Neural crest cell (in vitro differentiated cells): ENCODE data around the gene DNAAF2. TPM values are rescaled to one million over a fixed set of nuclear protein-coding genes. Genes with fewer than 3 reads are reported as not detected.

Source experiments
- DNase-seq: peaks from one replicate; pipeline ENCODE4 v3.0.0; 2021; ENCODE audit warnings: low read depth, mixed read lengths, low spot score
- H3K27ac Mint-ChIP-seq: one replicate; pipeline ENCODE4 v1.8.0; 2021; ENCODE audit warnings: mild to moderate bottlenecking, mixed read lengths; ENCODE audit not compliant: unreplicated experiment
- H3K27me3 Mint-ChIP-seq: 2 replicates; pipeline ENCODE4 v1.8.0; 2021; ENCODE audit warnings: low read depth, mild to moderate bottlenecking, mixed read lengths
- H3K36me3 Mint-ChIP-seq: 2 replicates; pipeline ENCODE4 v1.8.0; 2021; ENCODE audit warnings: low read depth, mild to moderate bottlenecking, mixed read lengths
- H3K4me1 Mint-ChIP-seq: 2 replicates; pipeline ENCODE4 v1.8.0; 2021; ENCODE audit warnings: mixed read lengths
- H3K4me3 Mint-ChIP-seq: one replicate; pipeline ENCODE4 v1.8.0; 2021; ENCODE audit warnings: mild to moderate bottlenecking, mixed read lengths
- H3K9me3 Mint-ChIP-seq: 2 replicates; pipeline ENCODE4 v1.8.0; 2021; ENCODE audit warnings: mixed read lengths
- long read RNA-seq: library from polyadenylated mRNA; unstranded; transcript quantifications from one replicate; pipeline ENCODE4 v2.0.0, GENCODE V29; 2020
- total RNA-seq: library from RNA; stranded (reverse); gene quantifications from 2 replicates; pipeline ENCODE4 v1.2.1, GENCODE V29; 2021
- TF ChIP-seq, protein P1 (sequence below): fragments of 200-600 bp; sonication (generic); conservative IDR thresholded peaks from 2 replicates; pipeline ENCODE4 v1.5.0; 2021; ENCODE audit warnings: antibody characterized with exemption, mild to moderate bottlenecking

DNAAF2 gene, protein sequence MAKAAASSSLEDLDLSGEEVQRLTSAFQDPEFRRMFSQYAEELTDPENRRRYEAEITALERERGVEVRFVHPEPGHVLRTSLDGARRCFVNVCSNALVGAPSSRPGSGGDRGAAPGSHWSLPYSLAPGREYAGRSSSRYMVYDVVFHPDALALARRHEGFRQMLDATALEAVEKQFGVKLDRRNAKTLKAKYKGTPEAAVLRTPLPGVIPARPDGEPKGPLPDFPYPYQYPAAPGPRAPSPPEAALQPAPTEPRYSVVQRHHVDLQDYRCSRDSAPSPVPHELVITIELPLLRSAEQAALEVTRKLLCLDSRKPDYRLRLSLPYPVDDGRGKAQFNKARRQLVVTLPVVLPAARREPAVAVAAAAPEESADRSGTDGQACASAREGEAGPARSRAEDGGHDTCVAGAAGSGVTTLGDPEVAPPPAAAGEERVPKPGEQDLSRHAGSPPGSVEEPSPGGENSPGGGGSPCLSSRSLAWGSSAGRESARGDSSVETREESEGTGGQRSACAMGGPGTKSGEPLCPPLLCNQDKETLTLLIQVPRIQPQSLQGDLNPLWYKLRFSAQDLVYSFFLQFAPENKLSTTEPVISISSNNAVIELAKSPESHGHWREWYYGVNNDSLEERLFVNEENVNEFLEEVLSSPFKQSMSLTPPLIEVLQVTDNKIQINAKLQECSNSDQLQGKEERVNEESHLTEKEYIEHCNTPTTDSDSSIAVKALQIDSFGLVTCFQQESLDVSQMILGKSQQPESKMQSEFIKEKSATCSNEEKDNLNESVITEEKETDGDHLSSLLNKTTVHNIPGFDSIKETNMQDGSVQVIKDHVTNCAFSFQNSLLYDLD
- total RNA-seq: 18.9 and 20.4 TPM in 2 replicates
- long read RNA-seq, transcript DNAAF2-201 (3 exons, 2,963 nt): major isoform, 8 of 15 reads
- long read RNA-seq, transcript DNAAF2-202 (2 exons, 2,819 nt): minor isoform, 6 of 15 reads
- long read RNA-seq, partial matches to known transcripts: 1 of 15 reads
- long read RNA-seq, other reads (novel, unspliced or antisense): 0 of 15 reads

DNA sequence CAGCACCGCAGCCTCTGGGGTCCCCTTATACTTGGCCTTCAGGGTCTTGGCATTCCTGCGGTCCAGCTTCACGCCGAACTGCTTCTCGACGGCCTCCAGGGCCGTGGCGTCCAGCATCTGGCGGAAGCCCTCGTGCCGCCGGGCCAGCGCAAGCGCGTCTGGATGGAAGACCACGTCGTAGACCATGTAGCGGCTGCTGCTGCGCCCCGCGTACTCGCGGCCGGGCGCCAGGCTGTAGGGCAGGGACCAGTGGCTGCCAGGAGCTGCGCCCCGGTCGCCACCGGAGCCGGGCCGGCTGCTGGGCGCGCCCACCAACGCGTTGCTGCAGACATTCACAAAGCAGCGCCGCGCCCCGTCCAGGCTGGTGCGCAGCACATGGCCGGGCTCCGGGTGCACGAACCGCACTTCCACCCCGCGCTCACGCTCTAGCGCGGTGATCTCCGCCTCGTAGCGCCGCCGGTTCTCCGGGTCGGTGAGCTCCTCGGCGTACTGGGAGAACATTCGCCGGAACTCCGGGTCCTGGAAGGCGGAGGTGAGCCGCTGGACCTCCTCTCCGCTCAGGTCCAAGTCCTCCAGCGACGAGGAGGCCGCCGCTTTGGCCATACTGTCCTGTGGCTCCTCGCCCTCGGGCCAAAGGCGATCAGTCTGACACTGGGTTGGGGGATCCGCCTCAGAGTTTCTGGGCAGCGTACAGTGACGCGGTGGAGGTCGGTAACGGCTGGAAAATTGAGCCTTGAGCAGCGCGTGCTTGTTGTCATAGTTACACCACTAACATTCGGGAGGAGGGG lies at the start of gene DNAAF2:
Gene DNAAF2 (minus strand): TSS at position 698 of the 788 bp plus-strand sequence. CDS start 95 bp downstream, at position 603.
- H3K4me3 Mint-ChIP-seq: peak within 1 kb of the TSS; percentile 98
- peak; percentile 48 for DNase-seq
- H3K9me3 Mint-ChIP-seq: no peaks in the 10 kb centered on the region

DNA sequence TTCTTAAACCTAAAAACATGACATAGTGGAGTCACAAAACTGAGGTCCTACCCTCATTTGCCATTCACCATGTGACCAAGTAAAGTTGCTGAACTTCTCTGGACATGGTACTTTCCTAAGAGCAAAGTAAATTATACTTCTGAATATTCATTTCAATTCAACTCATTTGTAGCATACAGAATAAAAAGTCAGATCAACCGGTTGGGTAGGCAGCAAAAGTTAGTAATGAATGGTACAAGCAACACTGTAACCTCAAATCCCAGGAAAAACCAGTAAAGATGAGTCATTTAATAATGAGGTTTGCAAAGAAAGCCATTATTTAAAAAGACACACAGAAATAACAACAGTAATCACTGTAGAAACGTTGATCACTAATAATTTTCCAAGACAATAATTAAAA lies 44.2 kb upstream of the DNAAF2 start:
- no peaks in the 10 kb centered on the region for H3K9me3 Mint-ChIP-seq
- H3K4me3 Mint-ChIP-seq: no peak overlapping the region
- TF ChIP-seq, protein P1, sequence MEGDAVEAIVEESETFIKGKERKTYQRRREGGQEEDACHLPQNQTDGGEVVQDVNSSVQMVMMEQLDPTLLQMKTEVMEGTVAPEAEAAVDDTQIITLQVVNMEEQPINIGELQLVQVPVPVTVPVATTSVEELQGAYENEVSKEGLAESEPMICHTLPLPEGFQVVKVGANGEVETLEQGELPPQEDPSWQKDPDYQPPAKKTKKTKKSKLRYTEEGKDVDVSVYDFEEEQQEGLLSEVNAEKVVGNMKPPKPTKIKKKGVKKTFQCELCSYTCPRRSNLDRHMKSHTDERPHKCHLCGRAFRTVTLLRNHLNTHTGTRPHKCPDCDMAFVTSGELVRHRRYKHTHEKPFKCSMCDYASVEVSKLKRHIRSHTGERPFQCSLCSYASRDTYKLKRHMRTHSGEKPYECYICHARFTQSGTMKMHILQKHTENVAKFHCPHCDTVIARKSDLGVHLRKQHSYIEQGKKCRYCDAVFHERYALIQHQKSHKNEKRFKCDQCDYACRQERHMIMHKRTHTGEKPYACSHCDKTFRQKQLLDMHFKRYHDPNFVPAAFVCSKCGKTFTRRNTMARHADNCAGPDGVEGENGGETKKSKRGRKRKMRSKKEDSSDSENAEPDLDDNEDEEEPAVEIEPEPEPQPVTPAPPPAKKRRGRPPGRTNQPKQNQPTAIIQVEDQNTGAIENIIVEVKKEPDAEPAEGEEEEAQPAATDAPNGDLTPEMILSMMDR: no peak
- H3K4me1 Mint-ChIP-seq: no peaks in the 10 kb centered on the region
- H3K27me3 Mint-ChIP-seq: no peaks in the 10 kb centered on the region
- DNase-seq: no peak
- peaks cover 9% of the 10 kb centered on the region for H3K36me3 Mint-ChIP-seq
- no peak overlapping the region for H3K27ac Mint-ChIP-seq

More for the DNA sequence above, at the start of gene DNAAF2:
- Mint-ChIP-seq H3K4me1 (peaks cover 41% of the 10 kb centered on the region), H3K36me3 (peaks cover 15% of the 10 kb centered on the region), H3K27ac (peak within 1 kb of the TSS; percentile 98), H3K27me3 (no peaks in the 10 kb centered on the region)
- TF ChIP-seq, protein P1: no peak

DNA sequence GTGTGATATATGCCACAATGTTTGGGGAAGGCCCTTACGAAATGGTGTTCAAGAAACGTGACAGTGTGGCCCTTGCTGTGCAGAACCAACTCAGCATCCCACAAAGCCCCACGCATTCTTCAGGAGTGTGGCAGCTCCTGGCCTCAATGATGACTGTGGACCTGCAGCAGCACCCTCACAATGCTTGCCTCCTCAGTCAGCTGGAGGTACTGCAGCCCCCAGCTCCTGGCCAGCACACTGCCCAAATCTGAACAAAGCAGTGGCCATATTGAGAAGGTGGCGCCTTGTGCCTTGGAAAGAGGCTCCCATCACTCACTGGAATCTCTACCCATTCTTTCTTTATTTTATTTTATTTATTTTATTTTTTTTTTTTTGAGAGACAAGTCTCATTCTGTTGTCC lies 42.6 kb upstream of the DNAAF2 start:
- no peak for DNase-seq
- TF ChIP-seq, protein P1: peak; percentile 36
- H3K27ac Mint-ChIP-seq: no peak overlapping the region
- H3K36me3 Mint-ChIP-seq: peaks cover 20% of the 10 kb centered on the region
- no peaks in the 10 kb centered on the region for H3K9me3 Mint-ChIP-seq
- no peaks in the 10 kb centered on the region for H3K27me3 Mint-ChIP-seq
- no peaks in the 10 kb centered on the region for H3K4me1 Mint-ChIP-seq
- H3K4me3 Mint-ChIP-seq: no peak overlapping the region

DNA sequence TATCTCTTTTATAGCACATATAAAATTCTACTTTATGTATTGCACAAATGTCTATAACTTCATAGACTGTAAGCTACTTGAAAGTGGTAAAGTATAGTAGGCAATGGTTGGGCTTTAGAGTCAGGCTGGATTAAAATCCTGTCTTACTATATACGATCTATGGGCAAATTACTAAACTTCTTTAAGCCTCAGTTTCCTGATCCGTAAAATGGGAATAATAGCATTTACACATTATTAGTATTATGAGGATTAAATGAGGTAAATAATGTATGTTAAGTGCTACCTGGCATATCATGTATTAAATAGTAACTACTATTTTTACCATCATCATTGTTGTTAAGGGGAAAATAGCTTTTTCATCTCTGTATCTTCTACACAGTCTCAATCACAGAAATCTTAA lies 38.5 kb upstream of the DNAAF2 start:
- Mint-ChIP-seq H3K4me3 (no peak overlapping the region), H3K27ac (no peak overlapping the region), H3K27me3 (no peaks in the 10 kb centered on the region), H3K36me3 (peaks cover 13% of the 10 kb centered on the region), H3K9me3 (no peaks in the 10 kb centered on the region), H3K4me1 (no peaks in the 10 kb centered on the region)
- TF ChIP-seq, protein P1: no peak
- no peak for DNase-seq

DNA sequence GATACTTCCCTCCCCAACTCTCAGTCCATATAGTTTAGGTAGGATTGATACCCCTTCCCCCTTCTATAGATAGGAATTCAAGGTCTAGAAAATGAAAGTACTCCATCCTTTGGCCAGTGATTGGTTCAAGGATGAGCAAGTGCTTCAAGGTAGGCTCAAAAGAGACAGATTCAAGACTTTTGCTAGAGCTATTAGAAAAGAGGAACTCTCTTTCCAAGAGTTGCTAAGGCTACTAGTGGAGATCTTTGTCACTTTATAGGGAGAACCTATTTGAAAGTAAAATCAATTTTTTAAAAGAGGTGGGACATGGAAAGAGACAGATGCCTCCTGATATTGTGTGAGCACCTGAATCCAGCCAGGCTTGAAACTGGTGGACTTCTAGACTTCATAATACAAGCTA lies 35.4 kb upstream of the DNAAF2 start:
- H3K27ac Mint-ChIP-seq: no peak overlapping the region
- no peaks in the 10 kb centered on the region for H3K27me3 Mint-ChIP-seq
- H3K36me3 Mint-ChIP-seq: peaks cover 13% of the 10 kb centered on the region
- DNase-seq: no peak
- H3K4me1 Mint-ChIP-seq: no peaks in the 10 kb centered on the region
- no peaks in the 10 kb centered on the region for H3K9me3 Mint-ChIP-seq
- no peak overlapping the region for H3K4me3 Mint-ChIP-seq
- TF ChIP-seq, protein P1: no peak
